HK-2 (cell line): ENCODE data around the gene NTNG2.
A peak's percentile ranks its signal among the peaks of the same experiment; 100 is the strongest.

ENCODE experiments used
- DNase-seq: peaks from one replicate; pipeline ENCODE4 v3.0.0-alpha.2; 2018; ENCODE audit not compliant: unreplicated experiment

NTNG2 gene

DNA sequence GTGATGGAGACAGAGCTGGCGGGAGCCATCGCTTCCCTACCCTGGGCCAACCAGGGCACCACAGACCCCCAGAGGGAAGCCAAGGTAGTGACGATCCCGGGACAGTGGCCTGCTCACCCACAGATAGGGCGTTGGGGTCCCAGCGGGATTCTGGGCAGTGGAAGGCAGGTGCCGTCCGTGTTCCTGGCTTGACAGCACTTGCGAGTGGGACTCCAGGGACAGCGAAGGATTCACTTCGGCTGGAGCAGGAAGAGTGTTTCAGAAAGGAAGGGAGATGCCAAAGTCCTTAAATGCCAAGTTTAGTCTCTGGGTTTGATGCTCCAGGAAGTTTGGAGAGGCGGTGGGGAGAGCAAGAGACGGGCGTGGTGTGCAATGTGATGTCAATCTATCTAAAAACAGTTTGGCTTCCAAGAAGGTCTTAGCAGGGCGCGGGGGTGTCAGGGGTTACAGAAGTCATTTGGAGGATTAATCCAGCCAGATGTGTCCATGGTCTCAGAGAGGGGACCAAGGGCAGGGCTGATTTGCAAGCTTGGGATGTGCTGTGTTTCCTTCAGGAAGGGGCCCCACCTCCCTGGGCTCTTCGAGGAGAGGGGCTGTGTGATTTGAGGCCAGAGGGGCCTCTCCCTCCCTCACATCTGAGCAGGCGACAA lies 74.9 kb downstream of the NTNG2 start:
- DNase-seq = no peak

DNA sequence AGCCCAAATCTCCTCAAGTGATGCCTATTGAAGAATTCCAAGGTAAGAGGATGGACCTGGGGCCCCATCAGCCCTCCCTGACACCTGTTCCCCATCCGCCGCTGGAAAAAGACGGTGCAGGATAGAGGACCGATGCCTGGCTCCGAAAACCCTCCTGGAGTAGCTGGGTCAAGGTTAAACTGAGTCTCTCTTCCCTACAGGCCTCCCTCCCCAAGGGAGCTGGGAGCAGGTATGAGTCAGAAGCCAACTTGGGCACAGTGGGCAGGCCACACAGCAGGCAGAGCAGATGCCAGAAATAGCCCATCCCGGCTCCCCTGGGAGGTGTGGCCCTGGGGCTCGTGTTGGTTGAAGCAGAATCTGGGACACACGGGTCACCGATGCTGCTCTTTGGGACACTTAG lies 75.6 kb downstream of the NTNG2 start:
- no peak for DNase-seq

DNA sequence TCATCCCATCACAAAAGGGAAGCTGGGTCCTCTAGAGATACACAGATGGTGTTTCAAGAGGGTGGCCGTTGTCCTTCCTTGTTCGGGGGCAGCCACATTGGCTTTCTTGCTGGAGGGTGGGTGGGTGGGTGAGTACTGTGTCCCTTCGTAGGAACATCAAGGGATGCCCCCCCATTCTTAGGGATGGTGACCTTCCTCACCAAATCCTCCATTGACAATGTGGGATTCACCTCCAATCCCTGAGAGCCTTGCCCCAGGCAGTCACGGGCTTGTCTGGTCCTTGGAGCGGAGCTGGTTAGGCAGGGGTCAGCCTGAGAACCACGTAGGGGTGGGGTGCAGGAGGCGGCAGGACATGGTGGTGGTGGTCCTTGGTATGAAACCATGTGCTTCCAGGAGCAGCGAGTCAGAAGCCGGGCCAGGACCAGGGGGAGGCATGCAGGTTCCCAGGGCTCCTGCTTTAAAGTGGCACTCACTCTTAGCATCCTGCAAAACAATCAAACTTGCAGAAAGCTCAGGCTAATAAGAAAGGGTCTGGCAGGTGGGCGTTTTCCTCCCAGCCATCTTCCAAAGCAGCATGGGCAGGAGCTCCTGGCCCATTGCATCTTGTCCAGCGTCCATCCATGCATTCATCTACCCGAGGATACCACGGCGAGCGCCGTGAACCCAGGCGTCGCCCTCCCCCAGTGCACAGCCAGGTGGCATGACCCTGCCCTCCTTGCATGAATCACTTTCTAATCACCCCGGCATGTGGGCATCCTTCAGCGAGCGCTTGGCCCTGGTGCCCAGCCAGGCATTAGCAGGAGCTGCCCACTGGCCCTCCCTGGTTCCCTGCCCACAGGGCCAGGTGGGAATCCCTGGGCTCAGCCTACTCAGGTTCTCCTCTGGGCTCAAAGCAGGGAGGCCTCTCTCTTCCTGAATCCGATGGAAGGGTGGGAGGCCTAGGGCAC lies 76.4 kb downstream of the NTNG2 start:
- no peak for DNase-seq

DNA sequence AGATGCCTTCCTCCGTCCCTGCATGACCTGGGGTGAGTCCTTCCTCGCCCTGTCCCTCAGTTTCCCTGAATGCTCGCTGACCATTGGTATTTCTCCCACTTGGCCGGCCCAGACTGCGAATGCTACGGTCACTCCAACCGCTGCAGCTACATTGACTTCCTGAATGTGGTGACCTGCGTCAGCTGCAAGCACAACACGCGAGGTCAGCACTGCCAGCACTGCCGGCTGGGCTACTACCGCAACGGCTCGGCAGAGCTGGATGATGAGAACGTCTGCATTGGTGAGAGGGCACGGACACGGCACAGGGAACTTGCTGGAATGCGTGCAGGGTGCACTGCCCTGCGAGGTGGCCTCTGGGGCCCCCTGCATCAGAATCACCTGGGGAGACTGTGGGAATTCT lies 77.1 kb downstream of the NTNG2 start:
- no peak for DNase-seq

DNA sequence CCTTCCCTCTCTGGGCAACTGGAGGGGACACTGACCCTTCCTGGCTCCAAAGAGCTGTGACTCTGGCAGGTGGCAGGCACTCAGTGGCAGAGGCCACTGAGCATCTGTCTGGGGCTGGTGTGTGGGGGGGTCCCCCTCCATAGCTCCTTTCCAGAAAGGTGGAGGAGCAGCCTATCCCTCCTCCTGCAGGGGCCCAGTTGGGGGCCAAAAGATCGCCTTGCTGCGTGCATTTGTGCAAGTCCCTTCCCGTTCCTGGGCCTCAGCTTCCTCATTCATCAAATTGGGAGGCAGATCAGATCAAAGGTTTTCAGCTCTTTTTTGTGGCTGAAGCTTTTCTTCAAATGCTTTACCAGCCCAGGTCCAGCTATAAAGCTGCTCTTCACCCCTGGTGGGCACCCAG lies 77.7 kb downstream of the NTNG2 start:
- no peak for DNase-seq

DNA sequence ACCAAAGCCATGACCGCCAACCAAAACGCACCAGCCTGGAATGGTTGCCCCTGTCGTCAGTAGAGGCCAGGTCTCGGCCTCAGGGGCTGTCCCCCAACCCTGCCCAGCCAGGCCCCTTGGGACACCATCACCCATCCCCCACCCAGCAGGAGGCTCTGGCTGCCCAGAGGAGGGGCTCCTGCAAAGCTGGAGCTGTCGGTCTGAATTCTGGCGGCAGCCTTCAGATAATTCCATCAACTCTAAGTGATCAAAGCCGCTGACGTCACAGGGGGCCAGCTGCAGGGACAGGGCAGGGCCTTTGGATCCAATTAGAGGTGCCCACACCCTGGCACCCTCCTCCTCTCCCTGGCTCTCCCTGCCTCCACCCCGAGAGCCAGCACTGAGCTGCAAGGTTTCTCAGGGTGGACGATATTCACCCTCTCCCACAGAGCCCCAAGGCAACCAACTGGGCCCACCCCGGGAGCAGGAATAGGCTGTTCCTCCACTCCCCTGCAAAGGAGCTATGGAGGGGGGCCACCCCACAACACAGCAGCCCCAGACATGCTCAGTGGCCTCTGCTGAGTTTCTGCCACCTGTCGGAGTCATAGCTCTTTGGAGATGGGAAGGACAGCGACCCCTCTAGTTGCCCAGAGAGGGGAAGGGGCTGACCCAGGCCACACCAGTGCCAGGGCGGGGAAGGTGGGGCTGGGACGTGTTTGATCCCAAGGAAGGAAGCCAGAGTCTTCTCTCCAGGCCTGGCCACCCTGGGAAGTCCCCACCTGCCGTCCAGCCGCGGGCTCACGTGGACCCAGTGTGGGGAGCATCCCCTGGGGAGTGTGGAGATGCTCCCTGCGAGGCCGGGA lies 78.4 kb downstream of the NTNG2 start:
- DNase-seq = no peak

DNA sequence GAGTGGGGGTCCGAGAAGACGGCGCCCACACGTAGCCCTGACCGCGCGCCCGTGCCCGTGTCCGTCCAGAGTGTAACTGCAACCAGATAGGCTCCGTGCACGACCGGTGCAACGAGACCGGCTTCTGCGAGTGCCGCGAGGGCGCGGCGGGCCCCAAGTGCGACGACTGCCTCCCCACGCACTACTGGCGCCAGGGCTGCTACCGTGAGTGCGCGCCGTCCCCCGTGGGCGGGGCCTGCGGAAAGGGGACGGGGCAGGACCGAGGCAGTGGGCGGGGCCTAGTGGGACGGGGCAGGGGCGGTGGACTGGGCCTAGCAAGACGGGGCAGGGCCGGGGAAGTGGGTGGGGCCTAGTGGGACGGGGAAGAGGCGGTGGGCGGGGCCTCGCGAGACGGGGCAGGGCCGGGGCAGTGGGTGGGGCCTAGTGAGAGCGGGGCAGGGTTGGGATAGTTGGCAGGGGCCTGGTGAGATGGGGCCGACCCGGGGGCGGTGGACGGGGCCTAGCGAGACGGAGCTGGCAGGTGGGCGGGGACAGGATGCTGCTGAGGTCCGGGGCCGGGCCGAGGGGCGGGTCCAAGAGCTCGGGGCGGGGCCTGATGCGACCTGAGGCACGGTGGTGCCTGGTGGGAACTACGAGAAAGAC lies 79.1 kb downstream of the NTNG2 start:
- DNase-seq = peak; percentile 81

DNA sequence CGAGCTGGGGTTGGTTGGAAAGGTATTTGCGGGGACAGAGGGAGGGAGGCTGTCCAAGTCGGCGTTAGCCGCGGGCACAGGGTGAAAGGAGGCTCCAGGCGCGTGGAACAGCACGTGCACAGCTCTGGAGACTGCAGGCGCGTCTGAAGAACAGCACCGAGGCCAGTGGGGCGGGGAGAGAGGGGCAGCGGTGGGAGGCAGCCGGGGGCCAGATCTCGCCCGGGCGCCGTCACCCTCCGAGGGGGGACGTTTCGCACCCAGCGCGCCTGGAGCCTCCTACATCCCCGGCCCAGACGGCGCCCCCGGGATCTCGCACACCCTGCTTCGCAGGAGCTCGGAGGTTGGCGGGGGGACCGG lies 79.6 kb downstream of the NTNG2 start:
- DNase-seq = no peak

DNA sequence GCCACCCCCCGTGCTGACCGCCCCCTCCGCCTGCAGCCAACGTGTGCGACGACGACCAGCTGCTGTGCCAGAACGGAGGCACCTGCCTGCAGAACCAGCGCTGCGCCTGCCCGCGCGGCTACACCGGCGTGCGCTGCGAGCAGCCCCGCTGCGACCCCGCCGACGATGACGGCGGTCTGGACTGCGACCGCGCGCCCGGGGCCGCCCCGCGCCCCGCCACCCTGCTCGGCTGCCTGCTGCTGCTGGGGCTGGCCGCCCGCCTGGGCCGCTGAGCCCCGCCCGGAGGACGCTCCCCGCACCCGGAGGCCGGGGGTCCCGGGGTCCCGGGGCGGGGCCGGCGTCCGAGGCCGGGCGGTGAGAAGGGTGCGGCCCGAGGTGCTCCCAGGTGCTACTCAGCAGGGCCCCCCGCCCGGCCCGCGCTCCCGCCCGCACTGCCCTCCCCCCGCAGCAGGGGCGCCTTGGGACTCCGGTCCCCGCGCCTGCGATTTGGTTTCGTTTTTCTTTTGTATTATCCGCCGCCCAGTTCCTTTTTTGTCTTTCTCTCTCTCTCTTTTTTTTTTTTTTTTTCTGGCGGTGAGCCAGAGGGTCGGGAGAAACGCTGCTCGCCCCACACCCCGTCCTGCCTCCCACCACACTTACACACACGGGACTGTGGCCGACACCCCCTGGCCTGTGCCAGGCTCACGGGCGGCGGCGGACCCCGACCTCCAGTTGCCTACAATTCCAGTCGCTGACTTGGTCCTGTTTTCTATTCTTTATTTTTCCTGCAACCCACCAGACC lies 80.2 kb downstream of the NTNG2 start:
- no peak for DNase-seq

DNA sequence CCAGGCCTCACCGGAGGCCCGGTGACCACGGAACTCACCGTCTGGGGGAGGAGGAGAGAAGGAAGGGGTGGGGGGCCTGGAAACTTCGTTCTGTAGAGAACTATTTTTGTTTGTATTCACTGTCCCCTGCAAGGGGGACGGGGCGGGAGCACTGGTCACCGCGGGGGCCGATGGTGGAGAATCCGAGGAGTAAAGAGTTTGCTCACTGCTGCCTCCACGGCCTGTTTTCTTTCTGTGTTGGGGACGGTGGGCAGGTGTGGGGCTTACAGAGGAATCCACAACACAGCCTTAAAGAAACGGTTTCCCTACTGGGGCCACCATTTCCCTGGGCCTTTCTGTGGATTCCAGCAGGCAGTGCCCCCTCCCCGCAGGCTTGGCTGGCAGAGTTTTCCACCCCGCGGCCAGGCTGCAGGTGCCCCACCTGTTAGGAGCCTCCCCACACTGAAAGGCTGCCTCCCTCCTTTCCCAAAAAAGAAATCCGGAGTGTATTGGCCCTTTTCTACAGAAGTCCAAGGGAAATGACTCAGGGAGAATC lies 80.8 kb downstream of the NTNG2 start:
- DNase-seq = no peak

DNA sequence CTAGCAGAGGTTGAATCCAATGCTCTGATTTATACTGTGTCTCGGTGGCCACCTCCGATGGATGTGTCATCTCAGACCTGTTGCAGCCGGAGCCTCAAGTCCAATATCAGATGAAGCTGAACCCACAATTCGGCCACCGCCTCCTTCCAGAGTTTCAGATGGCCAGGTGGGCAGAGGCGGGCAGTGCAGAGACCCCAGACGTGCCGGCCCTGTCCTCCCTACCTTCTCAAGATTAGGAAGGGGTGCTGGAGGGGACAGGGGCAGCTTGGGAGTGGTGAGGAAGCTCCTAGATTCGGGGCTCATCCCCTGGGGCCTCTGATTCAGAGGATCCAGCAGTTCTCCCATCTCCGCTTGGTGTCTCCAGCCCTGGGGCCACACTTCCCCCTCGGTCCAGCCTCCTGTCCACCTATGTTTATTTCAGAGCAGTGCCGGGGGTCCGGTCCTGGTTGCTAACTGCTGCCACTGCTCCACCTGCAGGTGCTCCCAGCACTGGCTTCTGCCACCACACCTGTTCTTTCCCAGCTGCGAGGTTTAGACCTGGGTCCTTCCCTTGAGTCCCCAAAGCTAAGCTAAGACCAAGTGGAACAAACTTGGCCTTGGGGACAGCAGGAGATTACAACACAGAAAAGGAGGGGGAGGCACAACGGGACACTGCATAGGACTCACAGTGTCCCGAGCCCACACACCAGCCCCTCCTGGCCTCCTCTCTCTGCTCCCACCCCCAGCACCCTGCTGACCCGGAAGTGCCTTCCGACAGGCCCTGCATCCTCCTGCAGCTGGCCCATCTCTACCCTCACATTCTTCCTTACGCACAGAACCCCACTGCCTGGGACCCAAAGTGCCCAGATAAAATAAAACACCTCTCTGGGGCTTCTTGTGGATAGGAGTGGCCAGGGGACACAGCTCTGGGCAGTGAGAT lies 81.6 kb downstream of the NTNG2 start:
- DNase-seq = no peak

DNA sequence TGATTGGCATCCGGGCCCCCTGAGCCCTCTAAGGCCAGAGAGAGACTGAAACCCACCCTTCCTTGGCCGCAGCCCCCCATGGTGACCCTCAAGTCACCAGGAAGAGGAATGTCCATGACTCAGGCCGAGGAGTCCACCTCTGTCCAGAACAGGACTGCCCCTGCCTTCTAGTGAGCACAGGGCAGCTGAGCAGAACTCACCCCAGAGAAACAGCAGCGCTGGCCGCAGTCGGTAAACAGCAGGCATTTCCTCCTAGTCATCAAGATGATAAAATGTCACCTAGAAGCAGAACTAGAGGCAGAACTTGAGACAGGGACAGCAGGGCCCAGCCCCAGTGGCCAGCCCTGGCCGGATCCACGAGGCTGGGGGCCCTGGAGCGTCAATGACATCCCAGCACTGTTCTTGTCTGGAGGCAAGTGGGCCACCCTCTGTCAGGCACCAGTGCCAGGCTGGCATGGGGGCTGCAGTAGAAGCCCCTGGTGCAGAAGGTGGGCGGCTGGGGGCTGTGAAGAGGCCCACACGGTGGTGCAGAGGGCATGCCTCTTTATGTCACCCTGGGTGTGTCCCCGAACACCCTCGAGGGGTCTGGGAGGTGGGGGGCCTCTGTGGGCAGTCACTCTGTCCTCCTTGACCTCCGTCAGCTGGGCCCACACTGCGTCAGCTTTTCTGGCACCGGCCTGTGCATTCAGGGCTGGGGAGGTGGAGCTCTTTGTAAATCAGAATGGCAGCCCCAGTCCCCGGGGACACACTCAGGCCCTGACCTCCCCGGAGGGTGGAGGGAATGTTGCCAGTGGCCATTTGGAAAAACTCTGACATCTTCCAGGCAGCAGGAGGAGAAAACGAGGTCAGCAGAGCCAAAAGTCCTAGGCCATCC lies 83.0 kb downstream of the NTNG2 start:
- no peak for DNase-seq

DNA sequence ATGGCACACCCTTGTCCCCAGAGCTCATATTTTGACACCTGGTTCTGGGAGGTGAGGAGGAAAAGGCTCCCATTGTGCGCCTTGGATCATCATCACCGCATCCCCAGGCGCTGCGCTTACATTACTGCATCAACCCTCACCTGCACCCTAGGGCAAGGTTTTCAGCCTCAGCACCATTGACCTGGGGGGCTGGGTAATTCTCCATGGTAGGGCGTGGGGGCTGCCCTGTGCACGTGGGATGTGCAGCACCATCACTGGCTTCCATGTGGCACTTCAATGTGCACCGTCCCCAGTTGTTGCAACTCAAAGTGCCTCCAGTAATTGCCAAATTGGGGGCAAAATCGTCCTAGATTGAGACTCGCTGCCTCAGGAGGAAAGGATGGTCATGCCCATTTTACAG lies 83.6 kb downstream of the NTNG2 start:
- no peak for DNase-seq

DNA sequence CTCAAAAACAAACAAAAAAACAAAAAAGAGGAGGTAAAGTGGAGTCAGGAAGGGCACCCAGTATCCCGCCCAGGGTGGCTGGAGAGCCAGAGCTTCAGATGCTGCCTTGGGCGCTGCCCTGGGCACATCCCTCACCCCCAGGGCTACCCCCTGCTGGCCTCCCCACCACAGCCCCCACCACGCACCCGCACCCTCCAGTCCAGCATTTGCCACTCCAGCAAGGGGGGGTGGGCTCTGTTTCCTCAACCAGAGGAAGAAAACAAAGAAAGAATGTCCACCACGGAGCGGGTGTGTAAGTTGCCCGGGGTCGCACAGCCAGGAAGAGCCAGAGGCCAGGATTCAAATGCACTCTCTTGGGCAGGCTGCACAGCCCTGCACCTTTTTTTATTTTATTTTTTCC lies 86.1 kb downstream of the NTNG2 start:
- no peak for DNase-seq

DNA sequence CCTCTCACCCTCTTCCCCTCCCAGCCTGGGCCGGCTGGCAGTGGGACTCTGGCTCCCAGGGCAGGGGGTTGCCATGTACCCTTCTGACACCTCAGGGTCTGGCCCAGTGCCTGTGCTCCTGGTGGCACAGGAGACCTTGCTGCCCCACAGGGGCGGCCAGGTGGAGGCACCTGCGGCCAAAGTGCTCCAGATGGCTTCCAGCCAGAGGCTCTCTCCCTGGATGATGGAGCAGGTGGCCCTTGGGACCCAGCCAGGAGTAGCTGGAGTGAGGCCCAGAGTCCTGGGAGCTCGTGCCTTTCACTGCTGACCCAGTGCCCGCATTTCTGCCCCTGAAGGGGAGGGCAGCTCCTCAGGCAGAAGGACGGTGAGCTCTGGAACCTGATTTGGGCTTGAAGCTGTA lies 87.3 kb downstream of the NTNG2 start:
- no peak for DNase-seq

DNA sequence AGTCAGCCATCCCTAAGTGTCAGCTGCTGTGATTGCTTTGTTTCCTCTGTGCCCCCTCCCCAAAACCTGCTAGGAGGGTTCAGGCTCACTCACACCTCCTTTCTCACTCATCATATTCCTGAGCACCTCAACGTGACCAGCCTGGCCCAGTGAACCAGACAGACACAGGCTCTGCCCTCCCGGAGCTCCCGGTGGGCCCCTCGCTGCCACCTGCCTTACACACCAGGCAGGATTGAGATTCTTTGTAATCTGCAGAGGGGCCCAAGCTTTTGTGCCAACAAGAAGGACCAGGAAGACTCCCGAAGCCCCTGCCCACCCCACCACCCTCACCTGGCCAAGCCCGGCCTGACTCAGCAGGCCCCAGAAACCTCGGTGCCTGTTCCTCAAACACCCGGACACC lies 87.8 kb downstream of the NTNG2 start:
- no peak for DNase-seq

DNA sequence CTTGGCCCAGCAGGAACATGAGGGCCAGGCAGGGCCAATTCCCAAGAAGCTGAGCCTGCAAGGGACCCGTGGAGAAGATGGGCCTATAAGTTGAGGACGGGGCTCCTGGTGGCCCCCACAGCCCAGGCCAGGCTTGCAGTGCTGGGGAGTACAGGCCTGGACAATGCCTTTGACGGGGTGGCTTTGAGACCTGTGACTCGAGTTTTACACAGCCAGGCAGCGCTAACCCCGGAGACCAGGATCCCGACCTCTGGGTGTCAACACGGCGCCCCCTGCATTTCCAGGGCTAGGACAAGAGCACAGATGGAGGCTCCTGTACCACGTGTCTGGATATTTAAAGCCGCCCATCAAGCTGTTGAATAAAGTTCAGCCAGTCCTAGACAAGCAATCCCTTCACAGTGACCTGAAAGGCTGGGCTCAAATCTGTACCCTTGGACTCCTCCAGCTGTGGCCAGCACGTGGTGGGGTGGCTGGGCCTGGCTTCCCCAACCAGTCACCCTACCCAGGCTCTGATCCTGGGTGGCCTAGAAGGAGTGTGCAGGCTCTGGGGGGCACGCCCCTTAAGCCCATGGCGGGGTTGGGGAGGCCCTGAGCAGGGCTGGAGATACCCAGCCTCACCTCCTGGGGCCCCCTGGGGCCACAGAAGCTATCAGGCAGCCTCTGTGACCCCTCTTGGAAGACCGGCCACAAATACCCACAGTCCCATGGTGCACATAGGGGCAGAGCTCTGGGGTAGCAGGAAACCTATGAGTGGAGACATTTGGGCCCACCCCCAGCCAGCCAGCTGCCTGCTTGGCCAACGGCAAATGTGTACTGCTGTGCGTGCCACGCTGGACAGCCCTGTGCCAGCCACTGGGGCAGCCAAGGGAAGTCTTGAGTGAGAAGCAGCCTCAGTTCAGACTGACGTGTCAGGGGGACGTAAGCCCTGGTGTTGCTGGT lies 88.7 kb downstream of the NTNG2 start:
- no peak for DNase-seq

DNA sequence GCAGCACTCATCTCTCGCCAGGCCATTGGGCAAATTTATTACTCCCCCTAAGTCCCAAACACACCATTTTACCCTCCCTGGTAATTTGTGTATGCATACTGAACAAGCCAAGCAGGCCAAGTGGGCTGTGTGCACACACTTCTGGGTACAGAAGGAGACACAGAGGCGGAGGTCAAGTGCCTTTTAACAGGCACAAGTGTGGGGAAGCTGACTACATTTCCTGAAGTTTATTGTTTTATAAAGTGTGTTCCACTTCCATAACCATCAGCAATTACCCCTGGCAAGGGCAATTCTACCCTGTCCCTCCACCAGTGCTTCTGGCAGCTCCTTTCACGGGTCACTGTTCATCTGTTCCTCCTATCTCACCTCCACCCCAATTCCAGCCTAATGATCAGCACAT lies 99.0 kb downstream of the NTNG2 start:
- no peak for DNase-seq
